ENCODE measurements around the gene ST6GALNAC6.
"Not testable (repeated sequence)": the region's sequence is repeated elsewhere in the genome, so short reads cannot be mapped to it uniquely, and the experiment has no call there.

Gene ST6GALNAC6

GRCh38 chr9:127838375-127839078, 60.9 kb downstream of the ST6GALNAC6 start:
- no peak for TF ChIP-seq ARNT (IDR thresholded peaks at IDR 0.05)
- TF ChIP-seq SUZ12 (IDR thresholded peaks at IDR 0.05): no peak
- TF ChIP-seq PKNOX1 (IDR thresholded peaks at IDR 0.05): no peak
- no peak for TF ChIP-seq SP1 (IDR thresholded peaks at IDR 0.05)
- no peak for TF ChIP-seq FOXK2 (IDR thresholded peaks at IDR 0.05)
- no peak for TF ChIP-seq TARDBP (IDR thresholded peaks at IDR 0.05)
- no peak for TF ChIP-seq FOXM1 (IDR thresholded peaks at IDR 0.05; ENCODE audit: borderline replicate concordance)
- ChIA-PET POLR2A (no interaction called here), CTCF (no interaction called here)
- DNase-seq (ENCODE audit: extremely low spot score): no peak

- POLR2A ChIA-PET: no interaction called here
These were observed 62.1 kb downstream of the ST6GALNAC6 start for GRCh38 chr9:127837346-127837745.

GRCh38 chr9:127836561-127836960, 62.8 kb downstream of the ST6GALNAC6 start:
- DNase-seq (ENCODE audit: extremely low spot score); CTCF ChIA-PET; POLR2A ChIA-PET: not testable (repeated sequence)

More at GRCh38 chr9:127837346-127837745, 62.1 kb downstream of the ST6GALNAC6 start:
- CTCF ChIA-PET: no interaction called here
- TF ChIP-seq FOXA1 (IDR thresholded peaks at IDR 0.05) (no peak), ARNT (IDR thresholded peaks at IDR 0.05) (no peak), CTBP1 (IDR thresholded peaks at IDR 0.05; ENCODE audit: borderline replicate concordance) (no peak), ELF4 (IDR thresholded peaks at IDR 0.05) (no peak), SP1 (IDR thresholded peaks at IDR 0.05) (no peak), TARDBP (IDR thresholded peaks at IDR 0.05) (no peak), FOXK2 (IDR thresholded peaks at IDR 0.05) (no peak), FOXM1 (IDR thresholded peaks at IDR 0.05; ENCODE audit: borderline replicate concordance) (no peak), HDGF (IDR thresholded peaks at IDR 0.05; ENCODE audit: borderline replicate concordance) (no peak), PKNOX1 (IDR thresholded peaks at IDR 0.05) (no peak), NFRKB (IDR thresholded peaks at IDR 0.05) (no peak), SUZ12 (IDR thresholded peaks at IDR 0.05) (no peak), ZNF384 (IDR thresholded peaks at IDR 0.05) (no peak), L3MBTL2 (conservative IDR thresholded peaks at IDR 0.05) (no peak)
- DNase-seq (ENCODE audit: extremely low spot score): no peak

GRCh38 chr9:127835991-127836516, 63.3 kb downstream of the ST6GALNAC6 start:
- DNase-seq (ENCODE audit: extremely low spot score): no peak
- CTCF ChIA-PET: no interaction called here
- POLR2A ChIA-PET: no interaction called here
- TF ChIP-seq FOXA1 (IDR thresholded peaks at IDR 0.05) (no peak), ZNF384 (IDR thresholded peaks at IDR 0.05) (no peak), LEF1 (IDR thresholded peaks at IDR 0.05; ENCODE audit: borderline replicate concordance) (no peak), FOXK2 (IDR thresholded peaks at IDR 0.05) (no peak), FOXM1 (IDR thresholded peaks at IDR 0.05; ENCODE audit: borderline replicate concordance) (no peak), BHLHE40 (IDR thresholded peaks at IDR 0.05; ENCODE audit: borderline replicate concordance) (no peak), PKNOX1 (IDR thresholded peaks at IDR 0.05) (no peak), NFRKB (IDR thresholded peaks at IDR 0.05) (no peak), L3MBTL2 (conservative IDR thresholded peaks at IDR 0.05) (no peak), SP1 (IDR thresholded peaks at IDR 0.05) (no peak), SUZ12 (IDR thresholded peaks at IDR 0.05) (no peak), ARNT (IDR thresholded peaks at IDR 0.05) (no peak), ELF4 (IDR thresholded peaks at IDR 0.05) (no peak), TARDBP (IDR thresholded peaks at IDR 0.05) (no peak), HDGF (IDR thresholded peaks at IDR 0.05; ENCODE audit: borderline replicate concordance) (no peak), CTBP1 (IDR thresholded peaks at IDR 0.05; ENCODE audit: borderline replicate concordance) (no peak)
